GM18907 (cell line): ENCODE data around the gene FBXO9.
"Not testable (repeated sequence)": the region's sequence is repeated elsewhere in the genome, so short reads cannot be mapped to it uniquely, and the experiment has no call there.

ENCODE experiments used
- ATAC-seq: cut with Tn5 transposase; IDR thresholded peaks from one replicate; pipeline ENCODE4 v1.9.1; 2021; ENCODE audit warnings: mild to moderate bottlenecking, moderate library complexity; ENCODE audit not compliant: unreplicated experiment

The FBXO9 gene

DNA sequence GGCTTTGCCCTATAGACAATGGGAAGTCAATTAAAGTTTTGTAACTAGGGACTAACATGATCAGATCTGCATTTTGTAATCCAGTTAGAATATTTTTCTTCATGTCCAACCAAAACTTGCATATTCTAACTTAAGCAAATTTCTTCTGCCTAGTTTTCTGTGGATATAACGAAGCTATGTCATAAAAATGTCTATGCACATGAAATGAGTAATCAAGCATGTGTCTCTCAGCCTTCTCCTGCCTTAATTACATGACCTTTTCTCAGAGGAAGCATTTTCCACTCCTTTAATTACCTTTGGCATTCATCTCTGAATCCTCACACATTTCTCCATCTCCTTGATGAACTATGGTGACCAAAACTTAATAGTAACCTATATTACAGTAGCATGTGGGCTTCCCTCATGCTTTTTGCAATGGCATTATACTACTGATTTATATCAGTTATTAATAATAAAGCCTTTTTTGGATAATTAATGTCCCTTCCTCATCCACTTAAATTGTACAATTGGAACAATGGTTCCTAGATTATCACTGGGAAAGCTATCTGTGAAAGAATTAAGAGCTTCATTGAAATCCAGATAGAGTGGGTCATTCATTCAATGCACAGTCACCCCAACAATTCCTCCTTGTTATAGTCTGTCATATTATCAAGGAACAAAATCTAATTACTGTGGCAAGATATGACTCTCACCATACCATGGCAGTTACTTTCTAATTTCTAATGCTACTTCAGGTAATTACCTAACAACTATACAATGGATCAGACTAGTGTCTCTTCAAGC lies 19.1 kb upstream of the FBXO9 start:
- ATAC-seq, result no peak

DNA sequence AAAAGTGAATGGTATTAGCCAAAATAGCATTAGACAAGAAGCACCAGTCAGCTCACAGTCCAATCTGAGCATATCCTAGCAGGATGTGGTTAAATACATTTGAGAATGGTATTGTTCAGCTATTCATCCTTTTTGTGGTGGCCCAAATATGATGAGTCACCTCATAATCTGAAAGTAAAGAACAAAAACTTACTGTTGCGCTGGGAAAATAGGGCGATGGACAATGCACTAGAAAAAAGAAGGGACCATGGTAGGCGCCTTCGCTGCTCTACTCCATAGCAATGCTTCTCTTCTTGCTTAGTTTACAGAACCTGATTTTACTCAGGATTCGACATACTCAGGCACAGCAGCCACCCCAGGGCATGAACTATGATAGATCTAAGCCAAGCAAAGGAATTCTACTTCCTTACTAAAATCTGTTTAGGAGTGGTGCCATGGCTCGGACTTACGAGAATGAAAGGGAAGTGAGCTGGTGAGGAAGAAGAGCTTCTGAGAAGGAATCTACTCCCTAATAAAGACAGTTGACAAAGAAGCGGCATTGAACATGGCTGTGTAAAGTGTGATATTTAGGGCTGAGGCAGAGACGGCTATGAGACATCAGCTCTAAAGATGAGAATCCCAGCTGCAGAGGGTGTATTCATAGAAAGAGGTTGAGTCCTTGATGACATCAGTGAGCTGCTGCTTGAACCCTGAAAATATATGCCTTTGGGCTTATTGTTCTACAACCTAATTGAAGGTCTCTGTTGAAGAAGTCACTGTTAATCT lies 16.6 kb upstream of the FBXO9 start:
- peak; percentile 97 for ATAC-seq

DNA sequence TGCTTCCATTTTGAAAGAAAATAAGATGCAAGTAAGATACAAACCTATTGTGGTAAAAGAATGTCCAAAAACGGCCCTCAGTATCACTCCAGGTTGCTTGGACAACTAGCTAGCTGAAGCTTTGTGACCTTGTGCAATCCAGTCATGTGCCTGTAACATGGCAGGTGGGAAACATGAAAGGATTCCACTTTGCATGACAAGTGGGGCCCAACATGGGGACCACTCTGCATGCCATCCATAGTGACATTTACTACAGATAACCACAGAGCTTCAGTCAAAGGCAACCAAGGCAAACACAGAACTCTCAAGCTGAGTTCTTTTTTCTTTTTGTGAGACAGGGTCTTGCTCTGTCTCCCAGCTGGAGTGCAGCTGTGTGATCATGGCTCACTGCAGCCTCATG lies 15.8 kb upstream of the FBXO9 start:
- no peak for ATAC-seq

DNA sequence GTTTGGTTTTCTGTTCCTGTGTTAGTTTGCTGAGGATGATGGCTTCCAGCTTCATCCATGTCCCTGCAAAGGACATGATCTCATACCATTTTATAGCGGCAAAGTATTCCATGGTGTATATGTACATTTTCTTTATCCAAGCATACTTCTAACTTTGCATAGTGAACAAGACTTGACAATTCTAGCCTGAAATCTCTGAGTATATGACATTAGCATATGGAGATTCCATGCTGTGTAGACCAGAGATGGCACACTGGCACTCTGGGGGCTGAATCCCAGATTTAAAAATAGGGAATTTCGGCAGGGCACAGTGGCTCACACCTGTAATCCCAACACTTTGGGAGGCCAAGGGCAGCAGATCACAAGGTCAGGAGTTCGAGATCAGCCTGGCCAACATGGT lies 13.1 kb upstream of the FBXO9 start:
- ATAC-seq, result not testable (repeated sequence)

DNA sequence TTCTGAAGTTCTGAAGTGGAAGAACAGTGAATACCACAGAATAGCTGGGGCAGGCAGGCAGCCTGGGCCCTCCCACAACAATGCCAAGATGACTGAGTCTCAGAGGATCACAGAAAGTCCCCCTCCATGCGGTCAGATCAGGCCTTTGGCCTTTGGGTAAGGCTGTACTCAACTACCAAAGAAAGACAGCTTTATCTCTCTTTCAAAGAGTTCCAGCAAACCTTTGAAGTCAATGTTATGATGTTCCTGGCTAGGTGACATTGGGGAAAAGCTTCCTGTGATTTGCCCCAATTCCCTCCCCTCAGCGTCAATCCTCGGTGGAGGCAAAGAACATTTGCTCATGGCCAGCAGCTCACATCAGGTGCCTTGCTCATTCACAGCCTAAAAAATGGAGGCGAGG lies 10.7 kb upstream of the FBXO9 start:
- ATAC-seq, result no peak

DNA sequence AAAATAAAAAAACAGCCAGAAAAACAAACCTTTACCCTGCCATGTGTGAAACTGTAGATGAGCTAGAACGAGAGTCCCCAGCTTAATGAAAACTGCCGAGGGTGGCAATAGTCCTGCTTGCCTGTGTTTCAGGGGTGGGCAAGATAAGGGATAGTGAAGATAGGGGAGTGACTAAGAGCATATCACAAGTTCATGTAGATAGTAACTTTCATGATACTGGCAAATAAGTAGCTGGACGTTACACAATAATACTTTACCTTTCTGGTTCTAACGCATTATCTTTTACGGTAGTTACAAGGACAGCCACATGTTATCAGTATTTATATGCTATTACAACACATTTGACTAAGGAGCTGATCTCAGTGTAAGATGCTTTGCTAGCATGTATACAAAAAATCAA lies 9.3 kb upstream of the FBXO9 start:
- ATAC-seq, result no peak

DNA sequence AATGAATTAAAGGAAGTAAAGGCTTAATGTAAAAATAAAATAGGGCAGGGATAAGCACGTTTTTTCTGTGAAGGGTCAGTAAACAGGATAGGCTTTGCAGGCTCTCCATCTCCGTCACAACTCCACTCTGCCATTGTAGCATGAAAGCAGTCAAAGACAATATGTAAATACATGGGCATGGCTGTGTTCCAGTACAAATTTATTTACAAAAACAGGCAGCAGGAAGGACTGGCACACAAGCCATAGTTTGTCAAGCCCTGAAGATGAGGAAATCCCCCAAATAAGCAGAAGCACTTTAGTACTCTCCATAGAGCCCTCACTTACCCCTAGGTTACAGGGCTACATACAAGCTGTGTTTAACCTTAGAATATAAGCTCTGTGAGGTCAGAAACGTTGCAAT lies 8.9 kb upstream of the FBXO9 start:
- no peak for ATAC-seq

DNA sequence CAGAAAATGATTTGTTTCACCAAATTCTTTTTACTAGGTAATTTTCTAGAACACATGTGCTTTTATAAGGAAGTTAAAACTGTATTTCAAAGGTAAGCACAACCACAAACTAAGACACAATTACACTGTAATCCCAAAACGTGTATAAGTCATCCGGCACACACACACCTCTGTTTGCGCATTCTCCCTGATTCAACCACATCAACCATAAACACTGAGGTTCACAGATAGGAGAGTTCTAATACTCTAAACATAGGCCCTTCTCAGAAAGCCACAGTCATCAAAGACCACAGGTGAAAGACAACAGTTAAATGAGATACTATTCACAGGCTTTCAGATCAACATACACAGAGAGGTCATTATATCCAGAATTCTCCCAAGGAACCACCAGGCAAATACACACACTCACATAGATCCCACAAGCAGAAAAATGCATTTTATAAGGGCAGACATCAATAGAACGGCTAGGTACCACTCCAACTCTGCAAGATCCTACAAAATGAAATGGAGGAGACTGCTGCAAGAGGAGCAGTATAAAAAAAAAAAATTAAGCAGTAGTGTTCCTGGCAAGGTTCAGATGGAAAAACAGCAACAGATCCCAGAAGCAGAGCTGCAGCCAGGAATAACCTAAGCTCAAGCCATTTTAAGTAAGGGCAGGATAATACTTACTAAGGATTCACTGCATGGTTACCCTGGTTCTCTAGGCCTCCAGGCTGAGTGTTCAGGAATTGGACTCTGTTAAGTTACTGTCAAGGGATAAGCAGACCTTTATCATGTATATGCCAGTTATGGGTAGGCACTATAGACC lies 6.6 kb upstream of the FBXO9 start:
- no peak for ATAC-seq

DNA sequence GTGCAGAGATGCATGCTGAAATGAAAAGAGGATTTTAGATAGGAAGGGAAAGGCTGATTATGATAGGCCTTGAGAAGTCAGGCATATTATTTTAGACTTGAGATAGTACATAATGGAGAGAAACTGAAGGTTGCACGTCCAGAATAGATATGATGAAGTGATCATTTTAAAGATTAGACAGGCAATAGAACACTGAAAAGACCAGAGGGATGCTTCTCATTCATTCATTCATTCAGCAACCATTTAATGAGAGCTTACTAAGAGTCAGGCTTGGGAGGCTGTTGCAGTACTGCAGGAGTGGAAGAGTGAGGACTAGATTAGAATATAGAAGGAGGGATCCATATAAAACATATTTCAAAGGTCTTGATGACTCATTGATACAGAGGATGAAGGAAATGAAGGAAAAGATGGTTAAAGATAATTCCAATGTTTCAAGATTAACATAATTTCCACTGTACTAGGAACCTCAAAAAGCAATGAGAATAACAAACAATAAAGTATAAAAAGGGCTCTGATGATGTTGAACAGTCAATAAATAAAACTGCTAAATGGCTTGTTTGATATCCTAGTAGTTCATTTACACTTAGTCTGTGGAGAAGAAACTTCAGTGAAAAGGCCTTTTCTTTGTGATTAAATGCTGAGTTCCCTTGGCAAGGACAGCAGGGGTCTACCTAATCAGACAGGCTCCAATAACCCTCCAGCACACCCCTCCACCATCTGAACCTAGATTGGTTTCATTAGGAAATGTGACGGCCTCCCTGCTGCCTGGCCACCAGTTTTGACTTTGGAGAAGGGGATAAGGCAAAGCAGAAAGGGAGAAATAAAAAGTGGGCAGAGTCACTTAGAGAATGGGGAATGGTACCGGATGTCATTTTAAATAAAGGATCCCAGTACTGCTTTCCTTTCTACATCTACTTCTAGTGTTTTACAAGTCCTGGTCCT lies 5.3 kb upstream of the FBXO9 start:
- ATAC-seq, result no peak

DNA sequence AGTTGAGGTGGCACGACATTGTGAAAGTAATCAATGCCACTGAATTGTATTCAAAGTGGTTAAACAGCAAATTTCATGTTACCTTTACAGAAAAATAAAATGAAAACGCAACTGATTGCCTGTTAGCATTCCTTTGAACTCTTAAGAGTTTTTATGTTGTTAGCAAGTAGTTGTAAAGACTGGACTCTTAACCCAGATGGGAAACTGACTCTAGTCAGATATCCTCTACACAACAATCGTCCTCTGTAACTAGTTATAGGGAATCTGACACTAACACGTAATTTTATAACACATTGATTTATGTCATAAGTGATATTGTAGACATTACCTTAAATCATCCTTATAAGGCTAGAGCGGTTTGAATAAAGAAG lies 3.0 kb upstream of the FBXO9 start:
- no peak for ATAC-seq

DNA sequence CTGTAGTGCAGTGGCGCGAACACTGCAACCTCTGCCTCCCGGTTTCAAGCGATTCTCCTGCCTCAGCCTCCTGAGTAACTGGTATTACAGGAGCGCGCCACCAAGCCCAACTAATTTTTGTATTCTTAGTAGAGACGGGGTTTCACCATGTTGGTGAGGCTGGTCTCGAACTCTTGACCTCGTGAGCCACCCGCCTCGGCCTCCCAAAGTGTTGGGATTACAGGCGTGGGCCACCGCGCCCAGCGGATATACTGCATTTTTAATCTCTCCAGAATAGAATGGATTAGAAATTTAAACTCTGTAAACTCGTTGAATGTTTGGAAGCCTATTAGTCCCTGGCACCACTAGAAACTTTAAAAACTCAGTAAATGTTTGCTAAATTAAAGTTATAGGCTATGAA lies 949 bp upstream of the FBXO9 start:
- ATAC-seq, result not testable (repeated sequence)

DNA sequence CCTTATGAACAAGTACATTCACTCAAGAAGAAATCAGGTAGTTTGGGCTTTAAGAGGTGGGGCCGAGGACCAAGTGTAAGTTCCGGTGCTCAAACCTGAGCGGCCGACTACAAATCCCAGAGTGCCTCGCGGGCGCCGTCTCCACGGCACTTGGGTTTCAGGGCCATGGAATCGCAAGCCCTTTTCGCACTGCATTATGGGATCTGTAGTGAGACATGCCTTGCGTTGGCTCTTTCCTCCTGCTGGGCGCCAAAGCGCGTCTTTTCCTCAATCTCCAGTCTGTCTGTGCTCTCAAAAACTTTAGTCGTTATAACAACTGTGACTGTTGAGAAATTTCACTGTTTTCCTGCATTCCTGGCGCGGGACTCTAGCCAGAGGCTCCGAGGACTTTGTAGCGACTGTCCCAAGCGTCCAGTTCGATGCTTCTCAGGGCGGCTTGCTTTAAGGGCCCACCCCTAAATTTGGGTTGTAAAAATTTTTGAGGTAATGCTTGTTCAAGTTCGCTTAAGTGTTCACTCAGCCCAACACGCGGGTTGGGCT lies 408 bp upstream of the FBXO9 start:
- peak; percentile 83 for ATAC-seq

DNA sequence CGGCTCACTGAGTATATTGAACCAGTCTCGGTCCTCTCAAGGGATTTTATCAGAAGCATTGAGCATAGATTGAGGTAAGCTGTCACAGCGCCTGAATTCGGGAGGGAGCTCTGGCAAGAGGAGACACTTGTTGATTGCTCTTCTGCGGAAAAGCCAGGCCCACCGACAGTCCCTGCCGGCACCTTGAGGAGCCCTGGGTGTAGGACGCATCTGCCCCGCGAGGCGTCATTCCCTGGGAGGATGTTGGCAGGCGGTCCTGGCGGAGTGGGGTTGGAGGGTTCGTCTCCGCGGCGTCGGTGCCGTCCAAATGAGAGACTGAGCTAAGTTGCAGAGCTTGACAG lies 843 bp downstream of the FBXO9 start:
- ATAC-seq, result no peak

DNA sequence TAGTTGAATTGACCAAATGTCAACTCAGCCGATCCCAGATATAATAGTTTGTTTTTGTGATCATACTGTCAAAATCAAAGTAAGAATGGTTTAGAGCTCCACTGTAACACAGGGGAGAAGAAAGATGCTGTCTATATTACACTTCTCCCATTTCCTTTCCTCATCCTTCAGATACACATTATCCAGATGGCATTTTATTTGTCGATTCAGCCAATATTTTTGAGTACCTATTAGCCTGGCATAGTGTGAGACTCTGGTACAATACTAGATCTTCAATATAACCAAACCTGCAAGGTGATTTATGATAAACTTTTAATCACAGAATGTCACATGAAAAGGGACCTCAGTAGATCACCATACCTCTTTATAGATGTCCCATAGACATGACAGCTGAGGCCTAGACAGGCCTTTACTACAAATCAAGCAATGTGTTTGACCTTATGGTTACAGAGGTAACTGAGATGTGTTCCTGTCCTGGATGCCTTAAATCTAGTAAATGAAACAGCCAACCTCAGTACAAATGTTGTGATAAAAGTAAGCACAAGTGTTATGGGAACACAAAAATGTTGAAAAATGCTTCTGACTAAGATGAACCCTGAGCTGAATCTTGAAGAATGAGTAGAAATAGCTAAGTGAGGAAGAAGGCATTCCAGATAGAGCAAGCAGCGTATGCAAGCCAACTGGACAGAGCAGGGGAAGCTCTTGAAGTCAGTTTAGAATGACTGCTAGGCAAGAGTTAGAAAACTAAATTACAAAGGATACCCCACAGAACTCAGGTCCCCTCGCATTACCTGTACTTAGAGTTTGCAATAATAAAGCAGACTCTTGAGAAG lies 1.9 kb downstream of the FBXO9 start:
- ATAC-seq, result no peak

DNA sequence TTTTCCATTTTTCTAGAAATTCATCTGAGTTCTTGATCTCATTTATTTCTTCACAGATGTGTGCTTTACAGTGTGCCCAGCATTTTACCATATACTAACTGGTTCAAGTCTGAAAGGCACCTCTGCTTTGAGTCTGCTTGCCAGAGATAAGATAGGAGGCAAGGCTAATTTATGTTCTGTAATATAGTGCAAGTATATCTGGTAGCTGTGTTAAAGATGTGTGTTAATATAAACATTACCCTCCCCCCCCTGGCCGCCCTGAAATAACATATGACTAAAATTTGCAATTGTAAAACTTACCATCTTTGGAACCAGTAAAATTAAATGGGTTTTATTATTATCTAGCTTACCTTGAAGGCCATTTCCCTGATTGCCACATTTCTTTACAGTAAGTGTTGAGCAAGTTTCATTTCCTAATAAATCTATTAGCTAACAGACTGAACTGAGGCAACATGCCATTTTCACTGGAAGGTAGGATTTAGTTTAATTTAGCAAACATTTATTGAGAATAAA lies 2.7 kb downstream of the FBXO9 start:
- ATAC-seq, result no peak

DNA sequence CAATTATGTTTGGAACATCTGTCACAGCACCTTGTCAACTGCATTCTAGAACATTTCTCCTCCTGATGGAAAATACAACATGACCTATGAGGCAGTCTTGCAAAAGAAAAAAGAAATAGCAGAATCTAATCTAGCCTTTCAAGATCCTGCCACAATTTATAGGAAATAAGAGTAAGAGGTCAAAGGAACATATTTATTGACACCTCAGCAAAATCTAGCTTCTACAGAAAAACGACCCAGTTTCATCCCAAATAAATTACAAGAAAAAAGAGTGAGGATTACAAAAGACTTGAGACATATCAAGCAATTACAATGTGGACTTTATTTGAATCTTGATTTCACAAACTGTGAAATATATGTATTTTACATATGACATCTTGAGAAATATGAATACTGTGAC lies 4.2 kb downstream of the FBXO9 start:
- ATAC-seq, result no peak

DNA sequence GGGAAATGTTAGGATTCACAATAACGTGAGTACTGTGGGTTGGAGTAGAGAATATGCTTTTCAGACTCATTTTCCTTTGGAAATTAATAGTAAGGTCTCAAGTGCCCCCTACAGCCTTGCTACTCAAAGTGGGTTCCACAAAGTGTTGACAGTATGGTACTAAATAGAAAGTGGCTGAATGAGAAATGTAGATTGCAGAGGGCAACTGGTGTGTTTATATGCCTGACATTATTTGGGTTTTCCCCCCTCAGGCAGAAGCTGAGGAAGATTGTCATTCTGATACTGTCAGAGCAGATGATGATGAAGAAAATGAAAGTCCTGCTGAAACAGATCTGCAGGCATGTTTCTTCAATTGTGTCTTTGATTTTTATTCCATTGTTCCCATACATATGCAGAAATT lies 5.6 kb downstream of the FBXO9 start:
- peak; percentile 69 for ATAC-seq

DNA sequence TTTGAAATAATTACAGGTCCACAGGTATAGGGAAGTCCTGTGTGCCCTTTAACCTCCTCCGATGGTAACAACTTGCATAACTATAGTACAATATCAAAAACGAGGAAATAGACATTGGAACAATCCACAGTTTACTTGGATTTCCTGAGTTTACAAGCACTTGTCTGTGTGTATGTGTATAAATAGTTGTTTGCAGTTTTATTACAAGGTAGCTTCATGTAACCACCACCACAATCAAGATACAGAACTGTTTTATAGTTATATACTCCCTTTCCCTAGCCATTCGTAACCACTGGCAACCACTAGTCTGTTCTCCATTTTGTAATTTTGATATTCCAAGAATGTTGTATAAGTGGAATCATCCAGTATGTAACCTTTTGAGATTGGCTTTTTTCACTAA lies 9.1 kb downstream of the FBXO9 start:
- ATAC-seq, result no peak

DNA sequence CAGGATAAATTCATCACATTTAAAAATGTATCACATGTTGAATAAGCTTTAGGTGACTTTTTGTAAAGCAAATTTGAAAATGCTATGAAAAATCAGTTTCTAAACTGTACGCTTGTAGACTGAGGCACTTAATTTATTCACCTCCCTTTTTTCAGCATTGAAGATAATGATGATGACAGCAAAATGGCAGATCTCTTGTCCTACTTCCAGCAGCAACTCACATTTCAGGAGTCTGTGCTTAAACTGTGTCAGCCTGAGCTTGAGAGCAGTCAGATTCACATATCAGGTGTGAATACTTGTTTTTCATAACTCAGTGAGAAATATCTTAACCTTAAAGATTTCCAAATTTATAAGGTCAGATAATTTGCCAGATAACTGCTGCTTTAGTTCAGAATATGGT lies 15.6 kb downstream of the FBXO9 start:
- no peak for ATAC-seq
